HS-5 (cell line): ENCODE results near the gene SPATA33.
A peak's percentile ranks its signal among the peaks of the same experiment; 100 is the strongest.

Experiments used
- DNase-seq: peaks from one replicate; pipeline ENCODE4 v3.0.0-alpha.2; 2012; ENCODE audit warnings: low read depth

Gene SPATA33

GRCh38 chr16:89657442-89658220 is at the start of gene SPATA33, which contains the start of gene CHMP1A:
Gene SPATA33 (plus strand): TSS chr16:89657836. CDS start chr16:89657912, 76 bp downstream.
Gene CHMP1A (minus strand): TSS chr16:89657708. CDS start chr16:89657588, 120 bp downstream.
- peak; percentile 23 for DNase-seq

- DNase-seq: no peak
Observed at GRCh38 chr16:89607937-89608740, 49.5 kb upstream of the SPATA33 start.

GRCh38 chr16:89610108-89610453 is 47.6 kb upstream of the SPATA33 start:
- no peak for DNase-seq

GRCh38 chr16:89612415-89613166 is 45.0 kb upstream of the SPATA33 start:
- no peak for DNase-seq

GRCh38 chr16:89613231-89613953 is 44.2 kb upstream of the SPATA33 start, which contains the start of gene DPEP1:
Gene DPEP1 (plus strand): TSS chr16:89613642. CDS start chr16:89630411, 16,769 bp downstream.
- no peak for DNase-seq

- no peak for DNase-seq
Observed at GRCh38 chr16:89613954-89614459, 43.6 kb upstream of the SPATA33 start.

GRCh38 chr16:89615176-89615575 is 42.5 kb upstream of the SPATA33 start:
- DNase-seq: no peak

GRCh38 chr16:89615596-89616090 is 42.0 kb upstream of the SPATA33 start:
- no peak for DNase-seq

GRCh38 chr16:89616623-89617022 is 41.0 kb upstream of the SPATA33 start:
- DNase-seq: no peak

GRCh38 chr16:89617036-89617435 is 40.6 kb upstream of the SPATA33 start:
- DNase-seq: no peak

GRCh38 chr16:89618109-89618998 is 39.3 kb upstream of the SPATA33 start:
- DNase-seq: no peak

GRCh38 chr16:89619840-89620239 is 37.8 kb upstream of the SPATA33 start:
- no peak for DNase-seq

- DNase-seq: no peak
Observed at GRCh38 chr16:89620406-89620841, 37.2 kb upstream of the SPATA33 start.

GRCh38 chr16:89621136-89621697 is 36.4 kb upstream of the SPATA33 start:
- no peak for DNase-seq

- no peak for DNase-seq
Observed at GRCh38 chr16:89621698-89622409, 35.8 kb upstream of the SPATA33 start.

GRCh38 chr16:89623511-89624261 is 34.0 kb upstream of the SPATA33 start:
- no peak for DNase-seq

- DNase-seq: no peak
Observed at GRCh38 chr16:89624777-89625761, 32.6 kb upstream of the SPATA33 start.
